T-helper 1 cell treated with Interleukin-12 subunit alpha and Interleukin-12 subunit beta and Interleukin-4 antibody, amounts not matched to agents 30 μg/mL and 1 μg/mL, for 36 hours (primary cell): ENCODE results near the gene TPSG1.

ENCODE experiments used
- H3K27ac Mint-ChIP-seq: one replicate; pipeline ENCODE4 v1.8.0; 2021; ENCODE audit warnings: mild to moderate bottlenecking, mixed read lengths
- H3K27me3 Mint-ChIP-seq: one replicate; pipeline ENCODE4 v1.8.0; 2021; ENCODE audit warnings: low read depth, mixed read lengths
- H3K36me3 Mint-ChIP-seq: one replicate; pipeline ENCODE4 v1.8.0; 2021; ENCODE audit warnings: low read depth, mixed read lengths
- H3K4me1 Mint-ChIP-seq: one replicate; pipeline ENCODE4 v1.8.0; 2021; ENCODE audit warnings: low read depth, mixed read lengths
- H3K4me3 Mint-ChIP-seq: one replicate; pipeline ENCODE4 v1.8.0; 2021; ENCODE audit warnings: mild to moderate bottlenecking, moderate library complexity, mixed read lengths
- H3K9me3 Mint-ChIP-seq: one replicate; pipeline ENCODE4 v1.8.0; 2021; ENCODE audit warnings: mixed read lengths

Gene TPSG1

DNA sequence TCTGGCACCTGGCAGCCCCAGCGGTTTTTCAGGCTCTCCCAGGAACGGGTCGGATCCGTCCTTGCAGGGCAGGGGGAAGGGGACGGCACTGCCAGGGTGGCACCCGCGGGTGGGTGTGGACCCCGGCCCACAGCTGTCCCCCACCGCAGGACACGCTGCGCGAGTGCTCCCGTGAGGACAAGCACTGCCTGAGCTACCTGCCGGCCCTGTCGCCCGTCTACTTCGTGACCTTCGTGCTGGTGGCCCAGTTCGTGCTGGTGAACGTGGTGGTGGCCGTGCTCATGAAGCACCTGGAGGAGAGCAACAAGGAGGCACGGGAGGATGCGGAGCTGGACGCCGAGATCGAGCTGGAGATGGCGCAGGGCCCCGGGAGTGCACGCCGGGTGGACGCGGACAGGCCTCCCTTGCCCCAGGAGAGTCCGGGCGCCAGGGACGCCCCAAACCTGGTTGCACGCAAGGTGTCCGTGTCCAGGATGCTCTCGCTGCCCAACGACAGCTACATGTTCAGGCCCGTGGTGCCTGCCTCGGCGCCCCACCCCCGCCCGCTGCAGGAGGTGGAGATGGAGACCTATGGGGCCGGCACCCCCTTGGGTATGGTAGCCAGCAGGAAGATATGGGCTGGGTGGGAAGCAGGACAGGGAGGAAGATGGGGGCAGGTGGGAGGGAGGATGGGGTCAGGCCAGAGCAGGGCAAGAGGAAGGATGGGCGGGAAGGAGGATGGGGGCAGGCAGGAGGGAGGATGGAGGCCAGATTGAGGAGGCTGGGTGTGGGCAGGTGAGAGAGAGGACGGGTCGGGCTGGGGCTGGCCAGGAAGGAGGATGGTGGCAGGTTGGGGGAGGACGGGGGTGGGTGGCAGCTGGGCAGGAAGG, 6.8 kb downstream of the TPSG1 start:
- Mint-ChIP-seq H3K9me3 (no peaks in the 10 kb centered on the region), H3K27me3 (no peaks in the 10 kb centered on the region), H3K36me3 (no peaks in the 10 kb centered on the region), H3K4me1 (no peaks in the 10 kb centered on the region), H3K4me3 (no peak overlapping the region), H3K27ac (no peak overlapping the region)

DNA sequence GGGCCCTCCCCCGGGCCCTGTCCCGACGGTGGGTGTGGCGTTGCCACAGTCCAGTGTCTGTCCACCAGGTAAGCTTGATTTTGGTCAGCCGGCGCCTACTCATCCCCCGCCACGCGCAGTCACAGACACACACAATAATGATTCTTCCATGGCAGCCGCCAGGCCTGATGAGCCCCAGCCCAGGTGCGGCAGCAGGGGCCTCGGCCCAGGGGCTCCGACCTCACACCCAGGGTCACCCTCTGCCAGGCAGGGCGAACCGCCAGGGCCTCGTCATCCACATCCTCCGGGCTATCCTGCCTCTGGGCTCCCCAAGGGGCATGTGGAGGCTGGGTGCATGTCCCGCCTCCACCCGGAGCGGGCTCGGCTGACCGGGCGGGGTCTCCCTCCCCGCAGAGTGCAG, 7.5 kb downstream of the TPSG1 start:
- H3K4me3 Mint-ChIP-seq, result no peak overlapping the region
- no peaks in the 10 kb centered on the region for H3K36me3 Mint-ChIP-seq
- H3K9me3 Mint-ChIP-seq, result no peaks in the 10 kb centered on the region
- no peaks in the 10 kb centered on the region for H3K27me3 Mint-ChIP-seq
- H3K4me1 Mint-ChIP-seq, result no peaks in the 10 kb centered on the region
- no peak overlapping the region for H3K27ac Mint-ChIP-seq

DNA sequence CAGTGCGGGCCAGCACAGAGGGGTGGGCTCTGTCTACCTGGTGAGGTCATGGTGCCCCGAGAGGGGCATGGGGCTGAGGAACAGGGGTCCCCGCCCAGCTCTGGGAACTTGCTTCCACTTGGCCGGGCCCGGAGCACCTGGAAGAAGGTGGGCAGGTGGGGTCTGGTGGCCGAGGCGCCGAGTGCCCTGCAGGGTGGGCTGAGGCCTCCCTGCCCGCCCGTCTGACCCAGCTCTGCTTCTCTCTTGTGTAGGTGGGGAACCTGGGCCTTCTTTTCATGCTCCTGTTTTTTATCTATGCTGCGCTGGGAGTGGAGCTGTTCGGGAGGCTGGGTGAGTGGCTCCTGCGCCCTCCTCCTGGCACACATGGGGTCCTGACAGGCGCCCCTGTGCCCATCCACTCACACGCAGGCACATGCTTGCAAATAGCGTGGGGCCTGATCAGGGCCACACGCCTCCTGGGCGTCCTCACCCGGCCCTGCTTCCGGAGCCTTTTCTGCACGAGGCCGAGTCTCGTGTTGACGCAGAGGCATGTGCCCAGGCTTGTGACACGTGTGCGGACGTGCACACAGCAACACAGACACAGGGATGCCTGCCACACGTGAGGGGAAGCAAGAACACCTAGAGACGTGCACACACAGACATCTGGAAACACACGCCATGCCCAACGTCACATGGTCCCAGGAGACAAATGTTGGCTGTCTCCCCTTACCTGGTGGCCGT, 8.2 kb downstream of the TPSG1 start:
- Mint-ChIP-seq H3K27ac (no peak overlapping the region), H3K36me3 (no peaks in the 10 kb centered on the region), H3K4me3 (no peak overlapping the region), H3K27me3 (no peaks in the 10 kb centered on the region), H3K4me1 (no peaks in the 10 kb centered on the region), H3K9me3 (no peaks in the 10 kb centered on the region)

DNA sequence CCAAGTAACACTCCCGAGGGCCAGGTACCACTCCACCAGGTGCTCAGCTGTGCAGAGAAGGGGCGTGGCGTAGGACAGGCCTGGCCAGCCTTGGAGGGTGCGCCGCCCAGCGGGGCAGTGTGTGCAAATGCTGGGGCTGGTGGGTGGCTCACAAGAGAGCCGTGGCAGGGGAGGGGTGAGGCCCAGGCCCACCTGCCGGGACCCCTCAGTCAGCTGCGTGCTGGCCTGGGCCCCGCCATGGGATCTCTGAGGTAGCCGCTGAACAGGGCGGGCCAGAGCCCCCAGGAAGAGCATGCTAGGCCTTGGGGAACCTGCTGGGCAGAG, 8.8 kb downstream of the TPSG1 start:
- Mint-ChIP-seq H3K9me3 (no peaks in the 10 kb centered on the region), H3K4me1 (no peaks in the 10 kb centered on the region), H3K27ac (no peak overlapping the region), H3K4me3 (no peak overlapping the region), H3K27me3 (no peaks in the 10 kb centered on the region), H3K36me3 (no peaks in the 10 kb centered on the region)

DNA sequence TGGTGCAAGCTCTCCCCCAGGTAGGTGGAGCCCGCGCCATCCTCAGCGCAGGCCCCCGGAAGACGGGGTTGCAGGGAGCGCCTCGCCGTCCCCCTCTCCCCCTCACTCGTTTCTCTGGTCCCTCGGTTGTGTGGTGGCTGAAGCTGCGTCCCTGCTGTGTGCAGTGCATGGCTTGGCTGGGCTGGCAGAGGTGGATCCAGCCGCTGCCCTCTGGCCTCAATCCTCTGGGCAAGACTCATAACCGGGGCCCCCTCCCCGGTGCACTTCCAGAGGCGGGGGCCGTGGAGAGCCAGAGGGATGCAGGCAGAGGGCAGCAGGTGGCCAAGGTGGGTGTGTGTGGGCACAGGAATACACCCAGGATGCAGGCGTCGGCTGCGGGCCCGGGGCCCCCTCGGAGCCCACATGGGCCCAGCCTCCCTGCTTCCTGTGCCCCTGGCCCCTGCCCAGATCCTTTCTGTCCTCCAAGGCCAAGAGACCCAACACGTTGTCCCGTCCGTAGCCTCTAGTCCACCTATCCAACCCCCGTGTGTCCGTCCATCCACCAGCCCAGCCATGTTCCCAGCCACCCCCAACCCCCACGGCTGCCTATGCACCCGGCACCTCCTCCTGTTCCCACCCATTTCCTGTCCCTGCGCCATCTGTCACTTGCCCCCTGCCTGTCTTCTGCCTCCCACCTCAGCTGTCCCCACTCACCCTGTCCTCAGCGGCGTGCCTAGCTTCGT, 9.3 kb downstream of the TPSG1 start:
- Mint-ChIP-seq H3K27me3 (no peaks in the 10 kb centered on the region), H3K4me3 (no peak overlapping the region), H3K4me1 (no peaks in the 10 kb centered on the region), H3K36me3 (no peaks in the 10 kb centered on the region), H3K9me3 (no peaks in the 10 kb centered on the region), H3K27ac (no peak overlapping the region)

DNA sequence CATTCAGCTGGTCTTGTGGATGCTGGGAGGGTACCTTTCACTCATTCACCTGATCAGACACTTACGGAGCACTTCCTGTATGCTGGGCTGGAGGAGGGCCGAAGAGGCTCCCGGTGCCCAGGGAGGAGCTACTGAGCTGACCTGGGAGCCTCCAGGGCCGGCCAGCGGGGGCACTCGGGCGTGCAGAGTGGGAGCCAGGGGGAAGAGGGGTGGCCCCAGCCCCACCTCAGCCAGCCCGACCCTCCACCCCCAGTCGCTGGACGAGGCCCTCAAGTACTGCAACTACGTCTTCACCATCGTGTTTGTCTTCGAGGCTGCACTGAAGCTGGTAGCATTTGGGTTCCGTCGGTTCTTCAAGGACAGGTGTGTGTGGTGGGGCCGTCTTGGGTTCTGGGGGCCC, 10.3 kb downstream of the TPSG1 start:
- no peaks in the 10 kb centered on the region for H3K36me3 Mint-ChIP-seq
- H3K4me1 Mint-ChIP-seq, result no peaks in the 10 kb centered on the region
- no peaks in the 10 kb centered on the region for H3K27me3 Mint-ChIP-seq
- no peaks in the 10 kb centered on the region for H3K9me3 Mint-ChIP-seq
- no peak overlapping the region for H3K27ac Mint-ChIP-seq
- H3K4me3 Mint-ChIP-seq, result no peak overlapping the region

DNA sequence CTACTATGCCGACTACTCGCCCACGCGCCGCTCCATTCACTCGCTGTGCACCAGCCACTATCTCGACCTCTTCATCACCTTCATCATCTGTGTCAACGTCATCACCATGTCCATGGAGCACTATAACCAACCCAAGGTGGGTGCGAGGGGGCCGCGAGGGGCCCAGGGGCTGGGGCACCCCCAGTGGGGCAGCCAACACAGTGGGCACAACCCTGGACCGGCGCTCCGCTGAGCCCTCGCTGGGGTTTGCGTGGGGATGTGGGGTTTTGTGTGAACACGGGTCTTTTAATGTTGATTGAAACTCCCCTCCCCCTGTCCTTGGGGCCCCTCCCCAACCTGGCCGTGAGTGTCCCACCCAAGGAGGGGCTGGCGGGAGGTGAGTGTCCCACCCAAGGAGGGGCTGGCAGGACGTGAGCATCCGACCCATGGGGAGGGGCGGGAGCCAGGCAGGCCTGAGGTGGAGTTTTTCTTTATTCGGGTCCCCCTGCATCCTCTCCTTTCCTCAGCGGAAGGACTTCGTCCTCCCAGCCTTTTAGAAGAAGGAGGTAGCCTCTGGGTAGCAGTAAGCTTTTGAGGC, 11.2 kb downstream of the TPSG1 start:
- no peaks in the 10 kb centered on the region for H3K4me1 Mint-ChIP-seq
- no peak overlapping the region for H3K27ac Mint-ChIP-seq
- no peaks in the 10 kb centered on the region for H3K9me3 Mint-ChIP-seq

DNA sequence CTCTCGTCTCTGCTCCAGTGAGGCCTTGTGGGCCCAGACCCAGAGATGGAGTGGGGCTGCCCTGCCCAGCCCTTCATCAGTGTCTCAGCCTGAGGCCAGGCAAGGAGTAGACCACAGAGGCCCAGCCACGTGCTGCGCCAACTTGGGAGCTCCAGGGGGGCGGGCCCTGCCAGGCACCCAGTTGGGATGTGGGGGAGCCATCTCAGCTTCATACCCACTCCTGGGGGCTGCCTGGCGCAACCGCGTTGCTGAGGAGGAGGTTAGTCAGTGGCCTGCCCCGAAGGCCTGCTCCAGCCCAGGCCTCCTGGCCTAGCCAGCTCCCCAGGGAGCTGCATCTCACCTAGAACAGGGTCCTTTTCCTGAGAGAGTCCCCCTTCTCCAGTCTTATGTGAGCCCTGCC, 11.8 kb downstream of the TPSG1 start:
- Mint-ChIP-seq H3K4me3 (no peak overlapping the region), H3K27ac (no peak overlapping the region), H3K27me3 (no peaks in the 10 kb centered on the region), H3K36me3 (no peaks in the 10 kb centered on the region), H3K9me3 (no peaks in the 10 kb centered on the region), H3K4me1 (no peaks in the 10 kb centered on the region)

More for the DNA sequence above, 11.2 kb downstream of the TPSG1 start:
- Mint-ChIP-seq H3K27me3 (no peaks in the 10 kb centered on the region), H3K4me3 (no peak overlapping the region), H3K36me3 (no peaks in the 10 kb centered on the region)

DNA sequence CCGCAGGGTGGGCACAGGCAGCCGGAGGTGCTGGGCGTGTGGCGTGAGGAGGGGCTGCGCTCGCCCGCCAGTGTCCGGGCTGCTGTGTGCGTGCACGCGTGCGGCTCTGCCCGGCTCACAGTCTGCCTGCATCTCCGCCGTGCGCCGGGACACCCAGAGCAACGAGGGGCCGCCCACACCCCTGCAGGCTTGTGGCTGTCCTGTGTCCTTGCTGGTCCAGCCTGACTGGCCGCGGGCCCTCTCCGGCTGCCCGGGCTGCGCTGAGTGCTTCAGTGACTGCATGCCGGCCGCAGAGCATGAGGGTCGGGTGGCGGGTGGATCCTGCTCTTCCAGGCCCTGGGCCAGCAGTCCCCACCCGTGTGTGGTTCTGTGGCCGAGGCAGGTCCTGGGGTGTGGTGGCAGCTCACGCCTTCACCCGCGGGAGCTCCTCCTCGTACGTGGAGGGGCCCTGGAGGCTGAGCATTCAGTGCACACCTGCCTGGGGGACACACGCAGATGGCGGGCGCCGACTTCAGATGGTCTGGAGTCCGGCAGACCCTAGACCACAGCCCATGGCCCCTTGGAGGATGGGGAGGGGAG, 12.4 kb downstream of the TPSG1 start:
- H3K36me3 Mint-ChIP-seq, result no peaks in the 10 kb centered on the region
- H3K4me3 Mint-ChIP-seq, result no peak overlapping the region
- H3K27me3 Mint-ChIP-seq, result no peaks in the 10 kb centered on the region
- no peak overlapping the region for H3K27ac Mint-ChIP-seq
- H3K4me1 Mint-ChIP-seq, result no peaks in the 10 kb centered on the region
- H3K9me3 Mint-ChIP-seq, result no peaks in the 10 kb centered on the region

DNA sequence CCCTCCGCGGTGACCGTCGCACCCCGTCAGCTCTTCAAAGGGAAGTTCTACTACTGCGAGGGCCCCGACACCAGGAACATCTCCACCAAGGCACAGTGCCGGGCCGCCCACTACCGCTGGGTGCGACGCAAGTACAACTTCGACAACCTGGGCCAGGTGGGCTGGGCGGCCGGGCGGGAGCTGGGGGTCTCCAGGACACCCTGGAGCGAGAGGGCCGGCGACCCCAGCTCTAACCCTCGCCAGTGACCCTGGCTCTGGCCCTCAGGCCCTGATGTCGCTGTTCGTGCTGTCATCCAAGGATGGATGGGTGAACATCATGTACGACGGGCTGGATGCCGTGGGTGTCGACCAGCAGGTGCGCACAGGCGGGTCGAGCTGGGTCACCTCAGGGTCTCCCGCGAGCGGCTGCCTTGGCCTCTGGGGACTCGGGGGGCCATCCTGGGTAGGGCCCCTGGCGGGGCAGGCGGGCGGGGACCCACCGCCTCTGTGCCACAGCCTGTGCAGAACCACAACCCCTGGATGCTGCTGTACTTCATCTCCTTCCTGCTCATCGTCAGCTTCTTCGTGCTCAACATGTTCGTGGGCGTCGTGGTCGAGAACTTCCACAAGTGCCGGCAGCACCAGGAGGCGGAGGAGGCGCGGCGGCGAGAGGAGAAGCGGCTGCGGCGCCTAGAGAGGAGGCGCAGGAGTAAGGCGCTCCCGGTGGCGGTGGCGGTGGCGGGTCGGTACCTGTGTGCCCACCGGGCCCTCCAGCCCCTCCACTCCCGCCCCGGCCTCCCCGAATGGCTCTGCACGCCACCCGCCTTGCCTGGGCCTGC, 13.4 kb downstream of the TPSG1 start:
- H3K4me3 Mint-ChIP-seq, result no peak overlapping the region
- no peak overlapping the region for H3K27ac Mint-ChIP-seq
- H3K4me1 Mint-ChIP-seq, result no peaks in the 10 kb centered on the region
- H3K27me3 Mint-ChIP-seq, result no peaks in the 10 kb centered on the region
- H3K9me3 Mint-ChIP-seq, result no peaks in the 10 kb centered on the region
- no peaks in the 10 kb centered on the region for H3K36me3 Mint-ChIP-seq

DNA sequence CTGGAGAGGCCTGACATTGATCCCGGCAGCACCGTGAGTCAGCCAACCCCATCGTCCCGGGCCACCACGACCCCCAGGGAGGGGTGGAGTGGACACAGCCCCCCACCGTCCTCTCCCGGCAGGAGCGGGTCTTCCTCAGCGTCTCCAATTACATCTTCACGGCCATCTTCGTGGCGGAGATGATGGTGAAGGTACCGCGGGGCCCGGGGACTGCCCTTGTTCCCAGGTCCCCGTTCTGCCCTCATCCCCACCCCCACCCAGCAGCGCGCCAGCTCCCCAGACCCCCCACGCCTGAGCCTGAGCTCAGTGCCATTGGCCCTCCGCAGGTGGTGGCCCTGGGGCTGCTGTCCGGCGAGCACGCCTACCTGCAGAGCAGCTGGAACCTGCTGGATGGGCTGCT, 14.6 kb downstream of the TPSG1 start:
- H3K9me3 Mint-ChIP-seq, result no peaks in the 10 kb centered on the region
- H3K4me1 Mint-ChIP-seq, result no peaks in the 10 kb centered on the region
- H3K27ac Mint-ChIP-seq, result no peak overlapping the region
- no peaks in the 10 kb centered on the region for H3K36me3 Mint-ChIP-seq
- H3K27me3 Mint-ChIP-seq, result no peaks in the 10 kb centered on the region
- H3K4me3 Mint-ChIP-seq, result no peak overlapping the region

DNA sequence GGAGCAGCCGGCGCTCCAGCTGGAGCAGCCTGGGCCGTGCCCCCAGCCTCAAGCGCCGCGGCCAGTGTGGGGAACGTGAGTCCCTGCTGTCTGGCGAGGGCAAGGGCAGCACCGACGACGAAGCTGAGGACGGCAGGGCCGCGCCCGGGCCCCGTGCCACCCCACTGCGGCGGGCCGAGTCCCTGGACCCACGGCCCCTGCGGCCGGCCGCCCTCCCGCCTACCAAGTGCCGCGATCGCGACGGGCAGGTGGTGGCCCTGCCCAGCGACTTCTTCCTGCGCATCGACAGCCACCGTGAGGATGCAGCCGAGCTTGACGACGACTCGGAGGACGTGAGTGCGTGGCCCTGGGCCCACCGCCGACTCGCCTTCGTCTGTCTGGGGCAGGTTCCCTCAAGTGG, 16.0 kb downstream of the TPSG1 start:
- Mint-ChIP-seq H3K9me3 (no peaks in the 10 kb centered on the region), H3K4me1 (no peaks in the 10 kb centered on the region), H3K4me3 (no peak overlapping the region), H3K36me3 (no peaks in the 10 kb centered on the region), H3K27me3 (no peaks in the 10 kb centered on the region), H3K27ac (no peak overlapping the region)

DNA sequence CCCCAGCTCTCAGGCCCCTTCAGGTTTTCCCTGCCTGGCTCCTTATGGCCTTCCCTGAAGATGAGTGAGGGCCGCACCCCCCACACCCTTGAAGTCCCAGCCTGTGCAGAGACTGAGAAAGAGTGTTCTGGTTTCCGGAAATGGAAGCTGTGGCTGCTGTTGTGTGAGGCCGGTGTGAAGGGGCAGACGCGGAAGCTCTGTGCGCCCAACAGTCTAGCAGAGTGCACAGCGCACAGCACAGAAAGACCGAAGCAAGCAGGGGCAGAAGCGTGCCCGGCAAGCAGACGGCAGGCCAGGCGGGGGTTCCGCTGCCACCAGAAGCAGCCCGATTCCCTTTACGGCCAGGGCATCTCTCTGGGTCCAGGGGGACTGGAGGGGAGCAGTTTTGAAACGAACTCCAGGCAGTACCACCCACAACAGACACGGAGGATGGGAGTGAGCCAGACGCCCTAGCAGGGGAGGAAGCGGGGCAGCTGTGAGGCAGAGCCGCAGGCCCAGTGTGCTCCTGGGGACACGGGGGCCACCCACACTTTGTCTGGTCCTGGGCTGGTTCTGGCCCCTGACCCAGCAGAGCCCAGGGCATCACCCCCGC, 16.7 kb downstream of the TPSG1 start:
- no peaks in the 10 kb centered on the region for H3K4me1 Mint-ChIP-seq

More for the DNA sequence above, 16.7 kb downstream of the TPSG1 start:
- Mint-ChIP-seq H3K27ac (no peak overlapping the region), H3K9me3 (no peaks in the 10 kb centered on the region), H3K27me3 (no peaks in the 10 kb centered on the region), H3K36me3 (no peaks in the 10 kb centered on the region), H3K4me3 (no peak overlapping the region)
